Measurements from ENCODE around the gene RIPOR2.
"Not testable (repeated sequence)": the region's sequence is repeated elsewhere in the genome, so short reads cannot be mapped to it uniquely, and the experiment has no call there.

RIPOR2 gene

GRCh38 chr6:24953726-24954125, 18.0 kb upstream of the RIPOR2 start:
- no peak for DNase-seq

GRCh38 chr6:24951811-24952299, 16.1 kb upstream of the RIPOR2 start:
- DNase-seq: no peak

- DNase-seq: no peak
Observed at GRCh38 chr6:24950218-24950941, 14.6 kb upstream of the RIPOR2 start.

- no peak for DNase-seq
Observed at GRCh38 chr6:24949020-24949569, 13.3 kb upstream of the RIPOR2 start.

GRCh38 chr6:24948261-24948660, 12.5 kb upstream of the RIPOR2 start:
- DNase-seq: not testable (repeated sequence)

GRCh38 chr6:24947636-24948035, 11.9 kb upstream of the RIPOR2 start:
- DNase-seq: no peak

- no peak for DNase-seq
Observed at GRCh38 chr6:24945054-24945453, 9.3 kb upstream of the RIPOR2 start.

GRCh38 chr6:24943774-24944173, 8.0 kb upstream of the RIPOR2 start:
- DNase-seq: no peak

- DNase-seq: no peak
Observed at GRCh38 chr6:24940311-24940917, 4.7 kb upstream of the RIPOR2 start.

- no peak for DNase-seq
Observed at GRCh38 chr6:24936641-24937317, 1.0 kb upstream of the RIPOR2 start.

GRCh38 chr6:24933868-24934401, 1.8 kb downstream of the RIPOR2 start:
- no peak for DNase-seq

GRCh38 chr6:24933266-24933665, 2.5 kb downstream of the RIPOR2 start:
- DNase-seq: no peak

GRCh38 chr6:24932832-24933231, 2.9 kb downstream of the RIPOR2 start:
- DNase-seq: no peak

GRCh38 chr6:24931718-24932691, 3.8 kb downstream of the RIPOR2 start:
- DNase-seq: no peak

GRCh38 chr6:24931296-24931695, 4.5 kb downstream of the RIPOR2 start:
- no peak for DNase-seq

GRCh38 chr6:24930431-24930871, 5.3 kb downstream of the RIPOR2 start:
- no peak for DNase-seq

- DNase-seq: no peak
Observed at GRCh38 chr6:24929242-24929641, 6.5 kb downstream of the RIPOR2 start.

- no peak for DNase-seq
Observed at GRCh38 chr6:24927985-24928745, 7.6 kb downstream of the RIPOR2 start.

- no peak for DNase-seq
Observed at GRCh38 chr6:24927277-24927955, 8.3 kb downstream of the RIPOR2 start.

GRCh38 chr6:24926647-24927046, 9.1 kb downstream of the RIPOR2 start:
- DNase-seq: not testable (repeated sequence)

GRCh38 chr6:24926192-24926591, 9.6 kb downstream of the RIPOR2 start:
- DNase-seq: no peak

Measured in hippocampal formation (tissue), 2 donors.